HCT116 (cell line): Measurements from ENCODE around the gene TP53RK.

Experiments
- YY1 ChIP-seq: IDR thresholded peaks from 2 replicates; pipeline ENCODE4 v1.6.1; 2011; ENCODE audit warnings: low read length, low read depth, moderate library complexity, mild to moderate bottlenecking; ENCODE audit not compliant: insufficient replicate concordance; ENCODE audit errors: extremely low read depth
- TF ChIP-seq, protein P1 (sequence below), 3 experiments: fragments of 200-600 bp in 1 of 3; sonication (generic) in 1 of 3; IDR thresholded peaks in 2 of 3; conservative IDR thresholded peaks in 1 of 3; 2 replicates each; pipeline ENCODE4 v1.5.1; 2012 to 2017; ENCODE audit warnings: low read depth in 2 of 3, low read length in 2 of 3, antibody characterized with exemption in 1 of 3, borderline replicate concordance in 1 of 3, control low read depth in 1 of 3, mild to moderate bottlenecking in 1 of 3, mixed read lengths in 1 of 3, mixed run types in 1 of 3, moderate library complexity in 1 of 3; ENCODE audit not compliant: insufficient read depth in 1 of 3

DNA sequence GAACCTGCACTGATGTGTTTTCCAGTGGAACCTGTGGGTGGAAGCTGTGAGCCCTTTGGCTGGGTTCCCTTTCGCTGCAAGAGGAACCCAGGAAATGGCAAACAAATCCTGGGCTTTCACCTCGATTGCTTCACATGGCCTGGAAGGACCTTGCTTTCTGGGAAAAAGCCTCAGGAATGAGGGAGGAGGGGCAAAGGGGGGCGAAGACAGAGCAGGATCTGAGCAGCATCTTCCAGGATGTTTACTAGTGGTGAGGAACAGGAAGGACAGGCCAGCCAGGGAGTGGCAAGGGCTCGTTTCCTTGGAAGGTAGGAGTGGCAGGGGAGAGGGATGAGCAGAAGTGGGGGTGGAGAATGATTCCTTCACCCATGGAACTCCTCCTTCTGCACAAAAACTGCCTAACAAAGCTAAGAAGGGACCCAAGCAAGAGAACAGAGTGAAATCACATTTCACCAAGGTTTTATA, 26.1 kb upstream of the TP53RK start:
- TF ChIP-seq, protein P1, sequence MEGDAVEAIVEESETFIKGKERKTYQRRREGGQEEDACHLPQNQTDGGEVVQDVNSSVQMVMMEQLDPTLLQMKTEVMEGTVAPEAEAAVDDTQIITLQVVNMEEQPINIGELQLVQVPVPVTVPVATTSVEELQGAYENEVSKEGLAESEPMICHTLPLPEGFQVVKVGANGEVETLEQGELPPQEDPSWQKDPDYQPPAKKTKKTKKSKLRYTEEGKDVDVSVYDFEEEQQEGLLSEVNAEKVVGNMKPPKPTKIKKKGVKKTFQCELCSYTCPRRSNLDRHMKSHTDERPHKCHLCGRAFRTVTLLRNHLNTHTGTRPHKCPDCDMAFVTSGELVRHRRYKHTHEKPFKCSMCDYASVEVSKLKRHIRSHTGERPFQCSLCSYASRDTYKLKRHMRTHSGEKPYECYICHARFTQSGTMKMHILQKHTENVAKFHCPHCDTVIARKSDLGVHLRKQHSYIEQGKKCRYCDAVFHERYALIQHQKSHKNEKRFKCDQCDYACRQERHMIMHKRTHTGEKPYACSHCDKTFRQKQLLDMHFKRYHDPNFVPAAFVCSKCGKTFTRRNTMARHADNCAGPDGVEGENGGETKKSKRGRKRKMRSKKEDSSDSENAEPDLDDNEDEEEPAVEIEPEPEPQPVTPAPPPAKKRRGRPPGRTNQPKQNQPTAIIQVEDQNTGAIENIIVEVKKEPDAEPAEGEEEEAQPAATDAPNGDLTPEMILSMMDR (IDR thresholded peaks at IDR 0.05 in 2 of 3, conservative IDR thresholded peaks at IDR 0.05 in 1 of 3; ENCODE audit: borderline replicate concordance in 1 of 3, insufficient read depth in 1 of 3, low read depth in 2 of 3, low read length in 2 of 3) = peak in 2 of 3 experiments; percentile 17 to 19; a peak in 2 of 6 replicates
- TF ChIP-seq YY1 = no peak
